ENCODE results near the gene MIAT. TPM values are rescaled to one million over a fixed set of nuclear protein-coding genes. Genes with fewer than 3 reads are reported as not detected.

Gene MIAT
- total RNA-seq, 8 experiments from 2014 or later = 2.3 to 200 (median 90.9) TPM

DNA sequence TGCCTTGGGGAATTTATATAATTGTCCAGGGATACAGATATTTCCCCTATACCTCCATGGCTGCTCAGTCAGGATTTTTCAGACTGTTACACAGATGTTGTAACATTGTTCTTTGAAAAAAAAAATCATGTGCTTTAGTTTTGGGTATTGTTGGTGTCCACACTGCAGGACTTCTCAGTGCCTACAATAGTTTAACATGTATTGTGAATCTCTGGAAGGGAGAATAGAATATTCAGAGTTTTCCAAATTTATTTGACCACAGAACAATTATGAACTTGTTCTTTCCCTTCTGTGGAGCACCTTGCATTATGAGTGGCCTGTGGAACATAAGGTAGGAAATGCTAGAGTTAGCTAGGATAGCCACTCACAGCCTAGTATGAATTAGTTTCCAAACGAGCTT is 21.1 kb upstream of the MIAT start:
- Histone ChIP-seq H3K4me3 (no peak overlapping the region), H3K27ac (no peak overlapping the region), H3K4me1 (replicated peaks in 1 of 2) (peaks cover 0 to 4% of the 10 kb centered on the region in 2 donors)
- in situ Hi-C loops (cut with MboI; ENCODE audit: low pct_unique_long_range_greater_than_20kb in 2 of 9, low sequenced_read_pairs in 9 of 9, unreplicated experiment in 9 of 9) = no loop called here
- 0 to 67% (median 20%) methylated on average over 1 of the region's 1 CpG; no CpG with 5 or more reads in 5 of the 10 experiments for WGBS, 10 experiments
- ATAC-seq (replicated peaks in 6 of 8) = no peak

DNA sequence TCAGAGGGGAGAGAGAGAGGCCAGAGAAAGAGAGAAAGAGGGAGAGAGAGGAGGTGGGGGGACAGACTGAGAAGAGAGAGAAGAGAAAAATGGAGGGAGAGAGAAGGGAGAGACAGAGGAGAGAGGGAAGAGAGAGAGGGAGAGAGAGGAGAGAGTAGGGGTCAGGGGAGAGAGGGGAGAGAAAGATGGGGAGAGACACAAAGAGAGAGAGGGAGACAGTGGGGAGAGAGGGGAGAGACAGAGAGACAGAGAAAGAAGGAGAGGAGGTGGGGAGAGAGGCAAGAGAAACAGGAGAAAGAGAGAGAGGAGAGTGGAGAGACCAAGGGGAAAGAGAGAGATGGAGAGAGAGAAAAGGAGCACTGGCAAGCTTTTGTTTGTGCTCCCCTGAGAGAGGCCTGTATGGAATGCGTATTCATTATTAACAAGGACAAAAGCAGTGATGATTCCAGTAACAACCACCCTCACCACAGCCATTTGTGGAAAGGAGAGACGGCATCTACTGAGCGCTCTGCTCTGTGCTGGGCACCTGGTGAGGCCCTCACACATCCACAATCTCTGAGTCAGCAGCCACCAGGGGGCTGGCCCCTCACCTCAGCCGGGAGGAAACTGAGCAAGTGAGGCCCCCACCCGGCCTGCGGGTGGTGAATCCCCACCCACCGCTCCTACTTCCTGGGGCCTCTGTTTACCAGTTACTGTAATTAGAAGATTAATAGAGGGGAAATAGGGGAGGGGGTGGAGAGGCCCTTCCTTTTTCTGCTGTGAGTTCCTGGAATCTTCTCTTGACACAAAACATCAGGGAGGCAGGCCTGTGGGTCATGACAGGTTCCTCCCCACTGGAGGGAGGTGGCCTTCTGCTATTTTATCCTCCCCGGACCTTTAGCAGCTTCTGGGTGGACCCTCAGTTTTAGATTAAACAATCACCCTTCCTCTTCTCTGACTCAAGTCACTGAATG is 14.6 kb upstream of the MIAT start:
- WGBS, 10 experiments = 17 to 92% (median 43%) methylated on average over 1 to 2 of the region's 8 CpGs; no CpG with 5 or more reads in 2 of the 10 experiments
- Histone ChIP-seq H3K27ac (peak overlapping the region in 1 of 2 donors; percentile 7), H3K4me1 (replicated peaks in 1 of 2) (peaks cover 49 to 53% of the 10 kb centered on the region in 2 donors), H3K4me3 (no peak overlapping the region)
- in situ Hi-C loops (cut with MboI; ENCODE audit: low pct_unique_long_range_greater_than_20kb in 2 of 9, low sequenced_read_pairs in 9 of 9, unreplicated experiment in 9 of 9) = no loop called here
- peak in 7 of 8 experiments; percentile 7 to 39 (median 32) for ATAC-seq (replicated peaks in 6 of 8)

DNA sequence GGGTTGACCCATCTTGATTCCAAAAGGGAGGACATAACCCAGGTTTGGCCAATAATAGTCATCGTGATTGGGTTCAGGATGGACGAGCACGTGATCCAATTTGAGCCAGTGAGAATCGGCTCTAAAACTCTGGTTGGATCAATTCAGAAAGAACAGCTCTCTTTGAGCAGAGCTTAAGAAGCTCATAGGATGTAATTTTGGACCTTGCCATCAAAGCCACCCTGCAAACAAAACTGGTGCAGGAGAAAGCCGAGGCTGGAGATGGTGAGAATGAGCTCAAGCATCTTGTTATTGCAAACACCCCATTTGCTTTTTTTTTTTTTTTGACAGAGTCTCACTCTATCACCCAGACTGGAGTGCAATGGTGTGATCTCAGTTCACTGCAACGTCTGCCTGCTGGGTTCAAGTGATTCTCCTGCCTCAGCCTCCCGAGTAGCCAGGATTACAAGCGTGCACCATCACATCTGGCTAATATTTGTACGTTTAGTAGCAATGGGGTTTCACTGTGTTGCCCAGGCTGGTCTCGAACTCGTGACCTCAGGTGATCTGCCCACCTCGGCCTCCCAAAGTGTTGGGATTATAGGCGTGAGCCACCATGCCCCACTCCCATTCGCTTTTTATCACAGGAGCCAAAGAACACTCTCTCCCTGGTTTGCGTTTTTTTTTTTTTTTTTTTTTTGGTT is 13.8 kb upstream of the MIAT start:
- Histone ChIP-seq H3K27ac (peak overlapping the region in 1 of 2 donors; percentile 7), H3K4me1 (replicated peaks in 1 of 2) (peaks cover 55 to 61% of the 10 kb centered on the region in 2 donors), H3K4me3 (no peak overlapping the region)
- in situ Hi-C loops (cut with MboI; ENCODE audit: low pct_unique_long_range_greater_than_20kb in 2 of 9, low sequenced_read_pairs in 9 of 9, unreplicated experiment in 9 of 9) = no loop called here
- WGBS, 10 experiments = 72 to 96% (median 85%) methylated on average over 4 to 13 of the region's 15 CpGs
- ATAC-seq (replicated peaks in 6 of 8) = no peak

DNA sequence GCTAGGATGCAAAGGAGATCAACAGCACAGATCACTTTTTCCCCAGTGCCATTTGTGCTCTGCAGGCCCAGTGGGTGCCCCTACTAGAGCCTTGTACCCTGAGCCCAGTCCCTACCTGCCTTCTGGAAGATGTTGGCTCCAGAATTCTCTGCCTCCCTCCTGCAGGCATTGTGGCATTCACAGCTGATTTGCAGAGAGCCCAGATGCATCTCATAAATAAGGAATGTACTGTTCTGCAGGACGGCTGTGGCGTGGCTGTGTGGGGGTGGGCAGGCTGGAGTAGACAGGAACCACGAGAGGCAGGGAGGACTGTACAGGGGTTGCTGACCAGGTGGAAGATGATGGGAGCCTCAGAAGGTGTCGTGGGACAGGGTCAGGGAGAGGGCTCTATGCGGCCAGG is 11.2 kb upstream of the MIAT start:
- in situ Hi-C loops (cut with MboI; ENCODE audit: low pct_unique_long_range_greater_than_20kb in 2 of 9, low sequenced_read_pairs in 9 of 9, unreplicated experiment in 9 of 9) = no loop called here
- WGBS, 10 experiments = 28 to 80% (median 73%) methylated on average over 2 to 3 of the region's 5 CpGs; no CpG with 5 or more reads in 7 of the 10 experiments
- peak in 3 of 8 experiments; percentile 21 to 27 (median 27) for ATAC-seq (replicated peaks in 6 of 8)
- H3K27ac ChIP-seq = peak overlapping the region; percentile 79 to 91
- peaks cover 65 to 68% of the 10 kb centered on the region in 2 donors for H3K4me1 ChIP-seq (replicated peaks in 1 of 2)
- H3K4me3 ChIP-seq = no peak overlapping the region

DNA sequence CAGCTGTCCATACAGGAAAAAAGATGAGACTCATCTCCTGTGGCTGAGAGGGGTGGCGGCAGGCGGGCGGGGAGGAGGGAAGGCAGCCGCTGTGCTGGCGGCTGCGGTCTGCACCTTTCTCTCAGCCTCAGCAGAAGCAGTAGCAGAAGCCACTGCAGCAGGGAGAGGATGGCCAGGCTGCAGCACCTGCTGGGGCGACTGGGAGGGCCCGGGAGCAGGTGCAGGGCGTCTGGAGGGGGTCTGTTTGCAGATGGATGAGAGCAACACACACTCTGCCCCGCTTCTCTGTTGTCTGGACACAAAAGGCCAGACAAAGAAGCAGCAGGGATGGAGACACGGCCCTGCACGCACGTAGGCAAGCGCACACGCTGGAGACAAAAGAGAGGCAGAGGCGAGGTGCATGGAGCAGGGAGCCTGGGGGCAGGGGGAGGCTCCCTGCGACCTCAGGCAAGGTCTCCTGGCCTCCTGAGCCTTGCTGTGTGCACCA is 9.3 kb upstream of the MIAT start:
- Histone ChIP-seq H3K4me1 (replicated peaks in 1 of 2) (peaks cover 49 to 50% of the 10 kb centered on the region in 2 donors), H3K4me3 (peak overlapping the region in 2 of 5 donors; percentile 2 to 6), H3K27ac (peak overlapping the region; percentile 79 to 91)
- WGBS, 10 experiments = 0 to 33% (median 0%) methylated on average over 1 to 9 of the region's 17 CpGs; no CpG with 5 or more reads in 4 of the 10 experiments
- in situ Hi-C loops (cut with MboI; ENCODE audit: low pct_unique_long_range_greater_than_20kb in 2 of 9, low sequenced_read_pairs in 9 of 9, unreplicated experiment in 9 of 9) = no loop called here
- peak in 5 of 8 experiments; percentile 65 to 71 (median 68) for ATAC-seq (replicated peaks in 6 of 8)

DNA sequence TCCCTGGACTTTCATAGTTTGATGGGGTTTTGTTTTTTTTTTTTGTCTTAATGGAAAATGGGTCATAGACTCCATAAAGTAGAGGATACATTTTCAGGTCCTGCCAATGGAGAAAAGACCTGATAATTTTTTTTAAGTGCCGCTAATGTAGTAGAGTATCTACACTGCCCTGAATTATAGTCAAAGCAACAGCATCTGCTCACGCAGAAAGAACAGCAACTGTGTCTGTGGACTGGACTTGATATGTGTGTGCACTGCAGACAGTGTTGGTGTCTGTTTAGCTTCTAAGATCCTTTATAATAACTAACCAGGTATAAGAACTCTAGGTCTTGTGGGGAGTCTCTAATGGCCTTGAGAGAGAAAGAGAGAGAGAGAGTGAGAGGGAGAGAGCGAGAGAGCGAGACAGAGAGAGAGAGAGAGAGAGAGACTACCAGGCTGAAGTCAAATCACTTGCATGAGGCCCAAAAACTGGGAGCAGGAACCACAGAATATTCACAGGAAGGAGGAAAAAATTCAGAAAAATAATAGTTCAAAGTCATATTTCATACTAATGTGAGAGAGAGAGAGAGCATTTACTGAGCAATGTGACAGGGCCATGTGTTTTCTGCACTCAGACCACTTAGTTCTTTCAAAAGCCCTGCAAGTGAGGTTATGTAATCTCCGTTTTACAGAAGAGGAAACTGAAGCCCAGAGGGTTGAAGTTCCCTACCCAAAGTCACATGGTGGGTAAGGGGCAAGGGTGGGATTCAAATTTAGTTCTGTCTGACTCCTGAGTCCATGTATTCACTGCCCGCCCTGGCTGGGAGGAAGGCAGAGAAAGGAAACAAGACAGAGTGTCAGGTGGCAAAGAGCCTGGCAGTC is 8.6 kb upstream of the MIAT start:
- no peak for ATAC-seq (replicated peaks in 6 of 8)
- in situ Hi-C loops (cut with MboI; ENCODE audit: low pct_unique_long_range_greater_than_20kb in 2 of 9, low sequenced_read_pairs in 9 of 9, unreplicated experiment in 9 of 9) = no loop called here
- 0 to 100% (median 71%) methylated on average over 1 to 6 of the region's 6 CpGs for WGBS, 10 experiments
- Histone ChIP-seq H3K4me1 (replicated peaks in 1 of 2) (peaks cover 48 to 49% of the 10 kb centered on the region in 2 donors), H3K27ac (peak overlapping the region; percentile 79 to 91), H3K4me3 (peak overlapping the region in 1 of 5 donors; percentile 2)

DNA sequence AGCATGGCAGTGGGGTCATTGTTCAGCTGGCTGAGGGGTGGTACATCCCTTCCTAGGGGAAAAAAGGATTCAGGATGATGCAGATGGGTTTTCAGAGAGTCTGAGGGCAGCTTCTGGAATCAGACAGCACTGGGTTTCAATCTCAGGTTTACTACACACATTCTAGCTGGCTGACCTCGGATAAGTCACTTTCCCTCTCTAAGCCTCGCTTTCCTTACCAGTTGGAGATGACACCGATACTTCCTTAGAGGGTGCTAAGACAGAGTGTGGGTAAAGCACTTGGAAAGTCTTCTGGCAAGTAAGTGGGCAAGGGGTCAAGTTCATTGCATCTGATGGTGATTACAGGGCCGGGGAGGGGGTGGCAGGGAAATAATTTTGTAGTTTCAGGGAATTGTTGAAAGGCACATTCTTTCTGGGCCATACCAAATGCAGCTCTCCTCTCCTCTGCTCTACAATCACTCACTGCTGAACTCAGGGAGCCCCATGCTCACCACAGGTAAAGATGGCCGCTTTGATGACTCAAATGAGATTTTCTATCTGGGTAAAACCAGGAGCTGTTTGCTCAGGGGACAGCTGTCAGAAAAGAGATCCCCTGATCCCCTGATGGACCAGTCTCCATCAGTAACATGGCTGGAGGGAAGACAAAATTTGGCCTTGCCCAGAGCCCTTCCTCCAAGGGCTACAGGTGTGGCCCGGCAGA is 6.5 kb upstream of the MIAT start:
- WGBS, 10 experiments = 60 to 100% (median 100%) methylated on average over 1 to 5 of the region's 6 CpGs; no CpG with 5 or more reads in 3 of the 10 experiments
- in situ Hi-C loops (cut with MboI; ENCODE audit: low pct_unique_long_range_greater_than_20kb in 2 of 9, low sequenced_read_pairs in 9 of 9, unreplicated experiment in 9 of 9) = no loop called here
- H3K4me1 ChIP-seq (replicated peaks in 1 of 2) = peaks cover 35 to 37% of the 10 kb centered on the region in 2 donors
- no peak overlapping the region for H3K4me3 ChIP-seq
- no peak overlapping the region for H3K27ac ChIP-seq
- ATAC-seq (replicated peaks in 6 of 8) = no peak

DNA sequence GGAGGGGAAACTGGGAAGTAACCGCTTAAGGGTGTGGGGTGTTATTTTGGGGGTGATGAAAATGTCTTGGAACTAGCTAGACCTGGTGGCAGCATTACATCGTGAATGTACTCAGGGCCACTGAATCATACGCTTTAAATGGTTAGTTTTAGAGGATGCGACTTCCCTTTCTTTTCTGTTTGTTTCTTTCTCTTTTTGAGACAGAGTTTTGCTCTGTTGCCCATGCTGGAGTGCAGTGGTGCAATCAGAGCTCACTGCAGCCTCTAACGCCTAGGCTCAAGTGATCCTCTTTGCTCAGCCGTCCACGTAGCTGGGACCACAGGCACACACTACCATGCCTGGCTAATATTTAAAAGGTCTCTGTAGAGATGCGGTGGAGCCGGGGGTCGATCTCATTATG is 5.6 kb upstream of the MIAT start:
- in situ Hi-C loops (cut with MboI; ENCODE audit: low pct_unique_long_range_greater_than_20kb in 2 of 9, low sequenced_read_pairs in 9 of 9, unreplicated experiment in 9 of 9) = no loop called here
- ATAC-seq (replicated peaks in 6 of 8) = no peak
- H3K4me1 ChIP-seq (replicated peaks in 1 of 2) = peaks cover 25 to 32% of the 10 kb centered on the region in 2 donors
- H3K27ac ChIP-seq = no peak overlapping the region
- 25 to 89% (median 68%) methylated on average over 1 to 7 of the region's 10 CpGs; no CpG with 5 or more reads in 2 of the 10 experiments for WGBS, 10 experiments
- H3K4me3 ChIP-seq = no peak overlapping the region

DNA sequence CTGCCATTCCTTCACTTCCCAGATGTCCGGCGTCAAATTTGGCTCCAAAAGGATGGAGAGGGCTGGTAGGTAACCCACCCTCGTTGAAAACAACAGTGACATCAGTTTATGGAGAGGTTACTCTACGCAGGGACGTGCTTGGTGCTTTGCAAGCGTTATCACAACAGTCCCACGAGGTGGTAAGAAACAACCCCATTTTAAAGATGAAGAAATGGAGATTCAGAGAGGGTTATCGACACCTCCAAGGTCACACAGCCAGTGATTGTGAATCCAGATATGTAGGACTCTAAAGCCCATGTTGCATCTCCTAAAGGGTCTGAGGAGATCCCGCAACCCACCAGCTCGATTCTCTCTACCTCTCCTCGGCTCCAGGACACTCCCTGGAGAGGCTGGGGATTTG is 773 bp downstream of the MIAT start:
- Histone ChIP-seq H3K27ac (peak overlapping the region; percentile 83 to 95), H3K4me3 (peak overlapping the region; percentile 59 to 95 (median 65)), H3K4me1 (replicated peaks in 1 of 2) (peaks cover 19 to 29% of the 10 kb centered on the region in 2 donors)
- no peak for ATAC-seq (replicated peaks in 6 of 8)
- in situ Hi-C loops (cut with MboI; ENCODE audit: low pct_unique_long_range_greater_than_20kb in 2 of 9, low sequenced_read_pairs in 9 of 9, unreplicated experiment in 9 of 9) = no loop called here
- 0 to 6% (median 0%) methylated on average over 1 to 3 of the region's 11 CpGs; no CpG with 5 or more reads in 7 of the 10 experiments for WGBS, 10 experiments

DNA sequence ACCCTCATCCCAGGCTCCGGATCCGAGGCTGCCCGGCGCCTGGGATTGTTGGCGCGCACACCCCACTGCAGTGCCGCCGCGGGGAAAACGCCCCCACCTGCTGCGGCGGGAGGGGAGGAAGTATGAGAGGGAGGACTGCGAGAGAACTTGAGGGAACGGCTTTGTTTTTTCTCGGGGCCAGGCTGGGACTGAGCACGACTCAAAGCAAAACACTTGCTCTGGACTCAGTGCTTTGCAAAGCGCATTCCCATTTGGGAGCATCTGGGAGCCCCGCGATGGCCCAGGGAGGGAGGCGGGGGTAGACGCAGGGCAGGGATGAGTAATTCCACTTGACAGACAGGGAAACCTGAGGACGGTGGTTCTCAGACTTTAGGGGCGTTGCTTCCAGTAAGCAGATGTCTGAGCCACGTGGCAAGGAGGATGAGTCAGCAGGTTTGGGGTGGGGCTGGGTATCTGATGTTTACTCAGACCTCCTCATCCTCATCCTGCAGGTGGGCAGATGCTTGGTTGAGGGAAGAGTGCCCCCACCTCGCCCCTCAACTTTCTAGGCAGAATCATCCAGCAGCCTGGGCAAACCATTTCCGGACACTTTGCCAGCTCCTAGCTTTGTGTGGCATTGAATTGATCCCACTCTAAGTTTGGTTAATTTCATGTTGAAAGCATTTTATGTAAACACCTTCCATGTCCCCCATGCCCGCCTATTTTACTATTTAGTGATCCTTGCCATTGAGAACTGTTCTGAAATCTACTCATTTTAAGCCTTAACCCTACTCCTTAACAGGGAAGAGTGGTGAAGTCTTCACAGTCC is 1.5 kb downstream of the MIAT start:
- WGBS, 10 experiments = 0 to 57% (median 20%) methylated on average over 1 to 8 of the region's 27 CpGs; no CpG with 5 or more reads in 3 of the 10 experiments
- H3K27ac ChIP-seq = peak overlapping the region; percentile 83 to 95
- peak overlapping the region; percentile 59 to 95 (median 65) for H3K4me3 ChIP-seq
- in situ Hi-C loops (cut with MboI; ENCODE audit: low pct_unique_long_range_greater_than_20kb in 2 of 9, low sequenced_read_pairs in 9 of 9, unreplicated experiment in 9 of 9) = no loop called here
- peak; percentile 73 to 93 (median 77) for ATAC-seq (replicated peaks in 6 of 8)
- H3K4me1 ChIP-seq (replicated peaks in 1 of 2) = peaks cover 19 to 29% of the 10 kb centered on the region in 2 donors

DNA sequence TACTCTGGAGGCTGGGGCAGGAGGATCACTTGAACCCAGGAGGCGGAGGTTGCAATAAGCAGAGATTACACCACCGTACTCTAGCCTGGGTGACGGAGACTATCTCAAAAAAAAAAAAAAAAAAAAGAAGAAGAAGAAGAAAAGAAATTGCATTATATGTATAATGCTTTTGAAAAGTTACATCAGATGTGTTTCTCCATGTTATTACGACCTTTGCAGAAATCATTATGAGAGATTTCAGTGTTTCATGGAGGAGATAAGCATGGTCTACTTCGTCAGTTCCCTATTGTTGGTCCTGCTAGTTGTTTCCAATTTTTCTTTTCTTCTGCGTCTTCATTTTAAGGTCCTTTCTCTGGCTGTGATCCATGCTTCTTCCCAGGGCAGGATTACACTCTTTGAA is 3.0 kb downstream of the MIAT start:
- H3K4me1 ChIP-seq (replicated peaks in 1 of 2) = peaks cover 22 to 29% of the 10 kb centered on the region in 2 donors
- in situ Hi-C loops (cut with MboI; ENCODE audit: low pct_unique_long_range_greater_than_20kb in 2 of 9, low sequenced_read_pairs in 9 of 9, unreplicated experiment in 9 of 9) = no loop called here
- peak overlapping the region; percentile 62 to 63 for H3K27ac ChIP-seq
- 20 to 100% (median 62%) methylated on average over 1 to 6 of the region's 6 CpGs; no CpG with 5 or more reads in 1 of the 10 experiments for WGBS, 10 experiments
- peak overlapping the region in 3 of 5 donors; percentile 7 to 11 (median 8) for H3K4me3 ChIP-seq
- no peak for ATAC-seq (replicated peaks in 6 of 8)
